ENCODE measurements around the gene EXTL1. TPM values are rescaled to one million over a fixed set of nuclear protein-coding genes. Genes with fewer than 3 reads are reported as not detected.
A peak's percentile ranks its signal among the peaks of the same experiment; 100 is the strongest.

Gene EXTL1
- total and polyA plus RNA-seq, 7 experiments from 2014 or later = 0.14 to 0.32 TPM; not detected in 5

DNA sequence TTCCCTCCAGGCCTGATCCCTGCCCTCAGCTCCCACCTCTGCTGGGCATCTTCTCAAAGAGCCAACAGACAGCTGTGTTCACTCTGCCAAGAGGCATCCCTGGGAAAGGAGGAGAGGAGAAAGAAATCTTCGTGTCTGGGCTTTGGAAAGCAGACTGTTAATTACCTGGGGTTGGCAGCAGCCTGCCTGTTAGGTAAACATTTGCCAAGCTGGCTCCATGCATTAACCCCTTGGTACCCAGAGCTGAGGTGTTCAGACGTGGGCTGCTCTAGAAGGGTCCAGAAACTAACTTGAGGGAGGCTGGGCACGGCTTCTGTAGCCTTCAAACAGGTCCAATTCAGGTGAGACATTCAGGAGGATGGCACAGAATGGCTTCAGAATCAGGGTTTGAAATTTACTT is 8.7 kb upstream of the EXTL1 start:
- Mint-ChIP-seq H3K4me3 (no peak overlapping the region), H3K36me3 (no peaks in the 10 kb centered on the region), H3K4me1 (peaks cover 0 to 13% (median 11%) of the 10 kb centered on the region in 7 donors), H3K27ac (no peak overlapping the region), H3K27me3 (peaks cover 0 to 9% (median 0%) of the 10 kb centered on the region in 5 donors), H3K9me3 (no peaks in the 10 kb centered on the region)
- Histone ChIP-seq H3K4me1 (ENCODE audit: control insufficient read depth in 2 of 2, insufficient read depth in 2 of 2, low read length in 2 of 2) (peaks cover 0 to 6% of the 10 kb centered on the region in 2 donors), H3K27ac (ENCODE audit: low read depth, low read length) (no peak overlapping the region), H3K27me3 (ENCODE audit: control insufficient read depth in 2 of 2, insufficient read depth in 2 of 2, low read length in 2 of 2) (no peaks in the 10 kb centered on the region), H3K4me3 (ENCODE audit: low read length) (no peak overlapping the region), H3K36me3 (ENCODE audit: control insufficient read depth in 2 of 3, insufficient read depth in 3 of 3, low read length in 3 of 3) (no peaks in the 10 kb centered on the region), H3K9me3 (ENCODE audit: control insufficient read depth in 2 of 3, low read length in 3 of 3) (no peaks in the 10 kb centered on the region)
- ATAC-seq = no peak
- CTCF ChIA-PET = no interaction called here
- POLR2A ChIA-PET = no interaction called here
- DNase-seq = no peak
- intact Hi-C loops (cut with micrococcal nuclease) = no loop called here

DNA sequence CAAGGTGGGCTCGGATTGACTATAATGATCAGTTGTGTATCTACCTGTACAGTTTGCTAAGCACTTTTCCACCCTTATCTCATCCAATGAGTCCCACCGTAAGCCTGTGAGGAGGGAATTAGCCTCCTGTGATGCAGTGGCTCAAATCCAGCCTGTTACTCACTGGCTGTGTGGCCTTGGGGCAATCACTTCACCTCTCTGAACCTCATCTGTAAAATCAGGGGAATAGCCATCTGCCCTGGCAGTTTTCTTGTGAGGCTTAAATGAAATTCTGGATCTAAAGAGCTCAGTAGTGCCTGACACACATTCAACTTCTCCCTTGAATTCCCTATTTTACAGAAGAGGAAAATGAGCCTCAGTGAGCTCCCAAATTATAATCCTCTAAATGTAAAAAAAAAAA is 7.4 kb upstream of the EXTL1 start:
- H3K4me1 ChIP-seq (ENCODE audit: control insufficient read depth in 2 of 2, insufficient read depth in 2 of 2, low read length in 2 of 2) = peaks cover 0 to 6% of the 10 kb centered on the region in 2 donors
- DNase-seq (no peak), ATAC-seq (no peak)
- intact Hi-C loops (cut with micrococcal nuclease) = no loop called here
- ChIA-PET CTCF (no interaction called here), POLR2A (no interaction called here)
- no peaks in the 10 kb centered on the region for H3K36me3 ChIP-seq (ENCODE audit: control insufficient read depth in 2 of 3, insufficient read depth in 3 of 3, low read length in 3 of 3)
- Mint-ChIP-seq H3K27ac (no peak overlapping the region), H3K4me1 (peaks cover 0 to 13% (median 11%) of the 10 kb centered on the region in 7 donors), H3K36me3 (no peaks in the 10 kb centered on the region), H3K4me3 (no peak overlapping the region), H3K27me3 (peaks cover 0 to 9% (median 0%) of the 10 kb centered on the region in 5 donors), H3K9me3 (no peaks in the 10 kb centered on the region)
- H3K9me3 ChIP-seq (ENCODE audit: control insufficient read depth in 2 of 3, low read length in 3 of 3) = no peaks in the 10 kb centered on the region
- H3K4me3 ChIP-seq (ENCODE audit: low read length) = no peak overlapping the region
- H3K27ac ChIP-seq (ENCODE audit: low read depth, low read length) = no peak overlapping the region
- no peaks in the 10 kb centered on the region for H3K27me3 ChIP-seq (ENCODE audit: control insufficient read depth in 2 of 2, insufficient read depth in 2 of 2, low read length in 2 of 2)

DNA sequence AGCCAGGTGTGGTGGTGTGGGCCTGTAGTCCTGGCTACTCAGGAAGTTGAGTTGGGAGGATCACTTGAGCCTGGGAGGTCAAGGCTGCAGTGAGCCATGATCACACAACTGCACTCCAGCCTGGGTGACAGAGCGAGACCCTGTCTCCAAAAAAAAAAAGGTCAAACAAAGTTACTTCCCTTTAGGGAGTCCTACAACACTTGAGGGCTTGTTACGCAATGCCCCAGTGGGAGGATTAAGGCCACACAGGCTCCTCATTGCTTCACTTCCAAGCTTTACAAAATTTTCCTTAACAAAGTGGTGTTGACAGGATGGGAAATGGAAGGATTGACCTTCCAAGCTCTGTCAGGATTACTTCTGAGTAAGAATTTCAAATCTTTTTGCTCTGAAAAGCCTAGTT is 6.2 kb upstream of the EXTL1 start:
- H3K4me1 Mint-ChIP-seq = peaks cover 9 to 22% (median 15%) of the 10 kb centered on the region in 7 donors
- Histone ChIP-seq H3K4me1 (ENCODE audit: control insufficient read depth in 2 of 2, insufficient read depth in 2 of 2, low read length in 2 of 2) (peaks cover 0 to 6% of the 10 kb centered on the region in 2 donors), H3K4me3 (ENCODE audit: low read length) (no peak overlapping the region), H3K9me3 (ENCODE audit: control insufficient read depth in 2 of 3, low read length in 3 of 3) (no peaks in the 10 kb centered on the region), H3K27ac (ENCODE audit: low read depth, low read length) (no peak overlapping the region), H3K36me3 (ENCODE audit: control insufficient read depth in 2 of 3, insufficient read depth in 3 of 3, low read length in 3 of 3) (no peaks in the 10 kb centered on the region), H3K27me3 (ENCODE audit: control insufficient read depth in 2 of 2, insufficient read depth in 2 of 2, low read length in 2 of 2) (no peaks in the 10 kb centered on the region)
- no peaks in the 10 kb centered on the region for H3K36me3 Mint-ChIP-seq
- DNase-seq = no peak
- POLR2A ChIA-PET = no interaction called here
- CTCF ChIA-PET = interaction anchor here (0.6 kb wide), 1 partner anchor 142 kb away, joined by 3 read pairs; no protein-coding TSS in a partner anchor
- peak; percentile 57 for ATAC-seq
- H3K9me3 Mint-ChIP-seq = no peaks in the 10 kb centered on the region
- no peak overlapping the region for H3K27ac Mint-ChIP-seq
- H3K4me3 Mint-ChIP-seq = no peak overlapping the region
- peaks cover 0 to 6% (median 0%) of the 10 kb centered on the region in 5 donors for H3K27me3 Mint-ChIP-seq
- intact Hi-C loops (cut with micrococcal nuclease) = no loop called here

DNA sequence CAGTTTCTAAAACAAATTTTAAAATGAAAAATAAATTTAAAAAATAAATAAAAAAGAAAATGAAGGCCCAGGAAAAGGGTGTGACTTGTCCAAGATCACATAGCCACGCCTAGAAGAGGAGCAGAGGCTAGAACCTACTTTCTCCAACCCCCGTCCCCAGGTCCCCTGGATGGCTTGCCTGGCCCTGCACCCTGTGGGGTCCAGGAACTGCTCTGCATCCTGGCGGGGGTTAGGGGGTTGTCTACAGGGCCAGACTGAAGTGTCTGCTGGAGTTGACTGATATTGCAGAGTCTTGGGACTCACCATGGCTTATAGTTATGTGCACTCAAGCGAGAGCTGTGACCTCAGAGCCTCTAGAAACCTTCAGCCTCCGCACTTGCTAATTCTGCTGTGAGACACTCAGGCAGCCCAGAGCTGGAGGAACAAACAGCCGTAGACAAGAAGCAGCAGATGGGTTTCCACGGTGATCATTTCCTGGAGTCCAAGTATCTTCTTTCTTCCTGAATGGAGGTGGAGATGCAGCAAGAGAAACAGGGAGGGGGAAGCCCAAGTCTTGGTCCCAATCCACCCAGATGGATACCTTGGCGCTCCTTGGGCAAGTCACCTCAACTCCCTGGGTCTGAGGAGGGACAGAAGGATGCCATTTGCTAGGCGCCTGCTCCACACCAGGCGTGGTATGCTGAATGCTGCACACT is 5.2 kb upstream of the EXTL1 start:
- H3K27ac ChIP-seq (ENCODE audit: low read depth, low read length) = no peak overlapping the region
- intact Hi-C loops (cut with micrococcal nuclease) = no loop called here
- H3K27me3 ChIP-seq (ENCODE audit: control insufficient read depth in 2 of 2, insufficient read depth in 2 of 2, low read length in 2 of 2) = no peaks in the 10 kb centered on the region
- ChIA-PET POLR2A (interaction anchor here (0.7 kb wide), 1 partner anchor 111 kb away, joined by 3 read pairs; no protein-coding TSS in a partner anchor), CTCF (interaction anchor here (0.6 kb wide), 1 partner anchor 141 kb away, joined by 3 read pairs; no protein-coding TSS in a partner anchor)
- no peaks in the 10 kb centered on the region for H3K36me3 Mint-ChIP-seq
- no peak overlapping the region for H3K4me3 ChIP-seq (ENCODE audit: low read length)
- peaks cover 0 to 6% of the 10 kb centered on the region in 2 donors for H3K4me1 ChIP-seq (ENCODE audit: control insufficient read depth in 2 of 2, insufficient read depth in 2 of 2, low read length in 2 of 2)
- H3K9me3 Mint-ChIP-seq = no peaks in the 10 kb centered on the region
- no peaks in the 10 kb centered on the region for H3K9me3 ChIP-seq (ENCODE audit: control insufficient read depth in 2 of 3, low read length in 3 of 3)
- H3K4me1 Mint-ChIP-seq = peaks cover 9 to 22% (median 15%) of the 10 kb centered on the region in 7 donors
- no peaks in the 10 kb centered on the region for H3K36me3 ChIP-seq (ENCODE audit: control insufficient read depth in 2 of 3, insufficient read depth in 3 of 3, low read length in 3 of 3)
- H3K4me3 Mint-ChIP-seq = no peak overlapping the region
- H3K27me3 Mint-ChIP-seq = peaks cover 0 to 6% (median 0%) of the 10 kb centered on the region in 5 donors
- ATAC-seq = no peak
- H3K27ac Mint-ChIP-seq = peak overlapping the region in 3 of 9 donors; percentile 32 to 59 (median 38)
- DNase-seq = no peak

DNA sequence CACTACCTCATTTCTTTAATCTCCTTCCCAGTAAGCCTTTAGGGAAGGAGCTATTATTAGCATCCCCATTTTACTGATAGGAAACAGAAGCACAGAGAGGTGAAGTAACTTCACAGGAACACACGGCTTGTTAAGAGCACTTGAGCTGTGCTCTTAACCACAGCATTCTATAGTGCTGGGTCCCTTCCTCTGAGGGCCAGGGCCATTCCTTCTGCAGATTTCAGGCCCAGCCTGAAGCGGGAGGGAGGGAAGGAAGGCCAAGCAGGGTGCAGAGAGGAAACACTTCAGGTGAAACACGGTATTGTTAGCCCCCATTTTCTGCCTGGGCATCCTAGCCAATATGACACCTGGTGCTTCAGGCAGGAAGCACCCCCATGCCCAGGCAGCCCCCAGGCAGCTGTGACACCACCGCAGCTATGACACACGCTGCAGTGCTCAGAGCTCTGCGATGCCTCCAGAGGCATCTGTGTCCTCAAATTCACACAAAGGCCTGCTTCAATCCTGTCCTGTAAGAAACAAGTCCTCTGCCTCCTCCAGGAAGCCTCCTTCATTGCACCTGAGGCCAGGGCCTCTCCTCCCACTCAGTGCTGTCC is 4.5 kb upstream of the EXTL1 start:
- Histone ChIP-seq H3K4me3 (ENCODE audit: low read length) (no peak overlapping the region), H3K4me1 (ENCODE audit: control insufficient read depth in 2 of 2, insufficient read depth in 2 of 2, low read length in 2 of 2) (peaks cover 0 to 6% of the 10 kb centered on the region in 2 donors), H3K27ac (ENCODE audit: low read depth, low read length) (no peak overlapping the region), H3K9me3 (ENCODE audit: control insufficient read depth in 2 of 3, low read length in 3 of 3) (no peaks in the 10 kb centered on the region), H3K27me3 (ENCODE audit: control insufficient read depth in 2 of 2, insufficient read depth in 2 of 2, low read length in 2 of 2) (no peaks in the 10 kb centered on the region), H3K36me3 (ENCODE audit: control insufficient read depth in 2 of 3, insufficient read depth in 3 of 3, low read length in 3 of 3) (no peaks in the 10 kb centered on the region)
- no peak overlapping the region for H3K4me3 Mint-ChIP-seq
- peak overlapping the region in 4 of 9 donors; percentile 5 to 32 (median 12) for H3K27ac Mint-ChIP-seq
- H3K36me3 Mint-ChIP-seq = no peaks in the 10 kb centered on the region
- H3K4me1 Mint-ChIP-seq = peaks cover 9 to 20% (median 15%) of the 10 kb centered on the region in 7 donors
- no peaks in the 10 kb centered on the region for H3K9me3 Mint-ChIP-seq
- intact Hi-C loops (cut with micrococcal nuclease) = no loop called here
- H3K27me3 Mint-ChIP-seq = peaks cover 0 to 8% (median 0%) of the 10 kb centered on the region in 5 donors
- POLR2A ChIA-PET = interaction anchor here (0.7 kb wide), 1 partner anchor 112 kb away, joined by 3 read pairs; no protein-coding TSS in a partner anchor
- CTCF ChIA-PET = no interaction called here
- DNase-seq = peak in 2 of 9 donors; percentile 28 to 38
- peak; percentile 69 for ATAC-seq

DNA sequence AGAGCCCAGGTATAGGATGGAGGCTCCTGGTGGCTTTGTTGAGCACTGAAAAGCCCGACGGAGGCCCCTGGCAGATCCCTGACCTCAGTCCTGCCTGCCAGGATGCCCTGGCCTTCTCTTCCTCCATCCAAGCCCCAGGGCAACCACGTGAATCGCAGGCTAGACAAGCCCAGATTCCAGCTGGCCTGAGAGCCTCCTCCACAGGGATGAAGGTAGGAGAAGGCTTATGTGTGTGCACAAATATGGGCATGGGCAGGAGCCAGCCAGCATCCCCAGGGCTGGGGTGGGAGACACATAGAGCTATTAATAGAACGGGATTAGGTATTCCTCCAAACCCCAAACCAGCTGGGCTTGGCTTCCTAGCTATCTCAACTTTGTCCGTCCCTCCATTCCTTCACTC is 4.0 kb upstream of the EXTL1 start:
- POLR2A ChIA-PET = interaction anchor here (0.6 kb wide), 1 partner anchor 20 kb away, joined by 3 read pairs; the partner anchor contains the start of gene PAFAH2
- Mint-ChIP-seq H3K9me3 (no peaks in the 10 kb centered on the region), H3K27ac (peak overlapping the region in 2 of 9 donors; percentile 5 to 15), H3K27me3 (peaks cover 0 to 6% (median 0%) of the 10 kb centered on the region in 5 donors), H3K36me3 (no peaks in the 10 kb centered on the region), H3K4me1 (peaks cover 9 to 20% (median 15%) of the 10 kb centered on the region in 7 donors), H3K4me3 (no peak overlapping the region)
- Histone ChIP-seq H3K27ac (ENCODE audit: low read depth, low read length) (no peak overlapping the region), H3K4me1 (ENCODE audit: control insufficient read depth in 2 of 2, insufficient read depth in 2 of 2, low read length in 2 of 2) (peaks cover 0 to 6% of the 10 kb centered on the region in 2 donors), H3K36me3 (ENCODE audit: control insufficient read depth in 2 of 3, insufficient read depth in 3 of 3, low read length in 3 of 3) (no peaks in the 10 kb centered on the region), H3K4me3 (ENCODE audit: low read length) (no peak overlapping the region), H3K9me3 (ENCODE audit: control insufficient read depth in 2 of 3, low read length in 3 of 3) (no peaks in the 10 kb centered on the region), H3K27me3 (ENCODE audit: control insufficient read depth in 2 of 2, insufficient read depth in 2 of 2, low read length in 2 of 2) (no peaks in the 10 kb centered on the region)
- no peak for ATAC-seq
- DNase-seq = no peak
- intact Hi-C loops (cut with micrococcal nuclease) = no loop called here
- CTCF ChIA-PET = no interaction called here

Measured in naive thymus-derived CD4-positive, alpha-beta T cell (primary cell).